Mesothelial cell of epicardium (in vitro differentiated cells): Measurements from ENCODE around the gene GATAD2B. TPM values are rescaled to one million over a fixed set of nuclear protein-coding genes. Genes with fewer than 3 reads are reported as not detected.

Experiments
- DNase-seq, 2 experiments: peaks; one replicate each; pipeline ENCODE4 v3.0.0; 2021; ENCODE audit warnings: low spot score in 2 of 2; ENCODE audit not compliant: unreplicated experiment in 2 of 2
- H3K27ac Mint-ChIP-seq: 2 replicates; pipeline ENCODE4 v1.8.0; 2021; ENCODE audit warnings: mixed read lengths
- H3K27me3 Mint-ChIP-seq: 2 replicates; pipeline ENCODE4 v1.8.0; 2021; ENCODE audit warnings: low read depth, mixed read lengths
- H3K36me3 Mint-ChIP-seq: 2 replicates; pipeline ENCODE4 v1.8.0; 2021; ENCODE audit warnings: mixed read lengths
- H3K4me1 Mint-ChIP-seq: 2 replicates; pipeline ENCODE4 v1.8.0; 2021; ENCODE audit warnings: mixed read lengths
- H3K4me3 Mint-ChIP-seq: 2 replicates; pipeline ENCODE4 v1.8.0; 2021; ENCODE audit warnings: mild to moderate bottlenecking, moderate library complexity, mixed read lengths
- H3K9me3 Mint-ChIP-seq: 2 replicates; pipeline ENCODE4 v1.8.0; 2021; ENCODE audit warnings: mixed read lengths
- total RNA-seq: library from RNA; stranded (reverse); gene quantifications from 3 replicates; pipeline ENCODE4 v1.2.1, GENCODE V29; 2021
- TF ChIP-seq, protein P1 (sequence below): fragments of 200-600 bp; sonication (generic); IDR thresholded peaks from one replicate; pipeline ENCODE4 v1.5.0; 2021; ENCODE audit warnings: antibody characterized with exemption; ENCODE audit not compliant: unreplicated experiment

GATAD2B gene
- 77.2 to 83.3 TPM (median 77.3 TPM) in 3 replicates for total RNA-seq

DNA sequence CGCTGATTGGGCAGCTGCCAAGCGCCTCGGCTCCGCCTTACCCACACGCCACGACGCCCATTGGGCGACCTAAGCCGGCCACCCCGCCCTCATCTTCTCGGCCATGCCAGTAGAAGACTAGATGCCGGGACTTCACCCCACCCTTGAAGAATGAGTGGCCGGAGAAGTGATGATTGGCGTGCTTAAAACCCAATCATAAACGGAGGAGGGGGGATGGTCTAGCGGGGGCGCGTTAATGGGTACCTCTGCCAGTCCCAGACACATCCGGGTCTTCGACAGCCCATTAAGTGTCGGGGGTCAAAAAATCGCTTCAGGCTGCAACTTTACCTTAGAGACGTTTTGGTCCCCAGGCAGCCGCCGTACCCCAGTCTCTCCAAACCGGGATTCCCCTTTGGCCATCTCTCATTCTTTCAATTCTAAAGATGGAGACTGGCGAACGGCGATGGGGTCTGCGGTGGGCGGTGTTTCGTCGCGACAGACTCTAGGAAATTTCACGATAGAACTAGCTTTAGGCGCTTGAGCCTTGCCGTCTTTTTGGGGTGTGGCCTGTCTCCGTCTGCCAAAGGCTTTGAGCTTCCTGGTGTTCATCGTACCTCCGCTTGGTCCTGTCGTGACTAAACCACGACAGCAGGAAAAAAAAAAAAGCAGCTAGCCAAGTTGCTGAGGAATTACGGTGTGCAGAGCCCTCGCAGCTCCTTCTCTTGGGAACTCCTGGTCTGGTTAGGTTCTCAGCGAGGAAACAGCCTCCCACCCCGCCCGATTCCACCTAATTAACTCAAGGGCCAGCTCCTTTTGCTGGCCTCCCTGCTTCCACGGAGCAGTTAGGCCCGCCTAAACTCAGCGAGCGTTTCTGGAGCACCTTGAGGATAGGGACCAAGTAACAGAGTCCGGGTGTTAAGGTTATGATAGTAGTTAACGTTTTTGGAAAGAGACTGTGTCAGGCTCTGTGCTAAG, at the start of gene GATAD2B:
GATAD2B (minus strand) TSS at position 1 of the 954 bp plus-strand sequence. CDS start 94,625 bp downstream, outside the sequence.
- H3K27ac Mint-ChIP-seq, result peak within 1 kb of the TSS; percentile 98
- H3K9me3 Mint-ChIP-seq, result no peaks in the 10 kb centered on the region
- DNase-seq, result peak; percentile 97
- peaks cover 38% of the 10 kb centered on the region for H3K4me1 Mint-ChIP-seq
- no peaks in the 10 kb centered on the region for H3K27me3 Mint-ChIP-seq
- no peaks in the 10 kb centered on the region for H3K36me3 Mint-ChIP-seq
- TF ChIP-seq, protein P1, sequence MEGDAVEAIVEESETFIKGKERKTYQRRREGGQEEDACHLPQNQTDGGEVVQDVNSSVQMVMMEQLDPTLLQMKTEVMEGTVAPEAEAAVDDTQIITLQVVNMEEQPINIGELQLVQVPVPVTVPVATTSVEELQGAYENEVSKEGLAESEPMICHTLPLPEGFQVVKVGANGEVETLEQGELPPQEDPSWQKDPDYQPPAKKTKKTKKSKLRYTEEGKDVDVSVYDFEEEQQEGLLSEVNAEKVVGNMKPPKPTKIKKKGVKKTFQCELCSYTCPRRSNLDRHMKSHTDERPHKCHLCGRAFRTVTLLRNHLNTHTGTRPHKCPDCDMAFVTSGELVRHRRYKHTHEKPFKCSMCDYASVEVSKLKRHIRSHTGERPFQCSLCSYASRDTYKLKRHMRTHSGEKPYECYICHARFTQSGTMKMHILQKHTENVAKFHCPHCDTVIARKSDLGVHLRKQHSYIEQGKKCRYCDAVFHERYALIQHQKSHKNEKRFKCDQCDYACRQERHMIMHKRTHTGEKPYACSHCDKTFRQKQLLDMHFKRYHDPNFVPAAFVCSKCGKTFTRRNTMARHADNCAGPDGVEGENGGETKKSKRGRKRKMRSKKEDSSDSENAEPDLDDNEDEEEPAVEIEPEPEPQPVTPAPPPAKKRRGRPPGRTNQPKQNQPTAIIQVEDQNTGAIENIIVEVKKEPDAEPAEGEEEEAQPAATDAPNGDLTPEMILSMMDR, result no peak
- peak within 1 kb of the TSS; percentile 94 for H3K4me3 Mint-ChIP-seq

DNA sequence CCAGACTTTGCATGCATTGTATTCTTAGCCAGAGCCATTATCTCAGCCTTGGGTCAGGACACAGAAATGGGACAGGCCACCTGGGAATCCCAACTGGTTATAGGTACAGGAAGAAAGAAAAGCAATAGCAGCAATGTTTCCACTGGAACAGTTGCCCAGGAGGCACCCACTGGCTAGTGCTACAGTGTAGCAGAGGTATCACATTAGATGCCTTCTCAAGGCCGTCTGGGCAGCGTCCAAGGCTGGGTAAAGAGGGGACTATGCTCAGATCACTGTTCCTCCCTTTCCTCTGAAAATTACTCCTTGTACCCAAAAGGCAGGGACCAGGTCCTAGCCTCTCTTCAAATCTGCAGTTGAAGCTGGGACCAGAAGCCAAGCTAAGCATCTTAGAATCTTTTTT, 47.6 kb upstream of the GATAD2B start:
- Mint-ChIP-seq H3K4me1 (peaks cover 30% of the 10 kb centered on the region), H3K4me3 (no peak overlapping the region), H3K27ac (no peak overlapping the region), H3K36me3 (peaks cover 6% of the 10 kb centered on the region), H3K9me3 (no peaks in the 10 kb centered on the region), H3K27me3 (no peaks in the 10 kb centered on the region)
- no peak for DNase-seq
- TF ChIP-seq, protein P1, result no peak

DNA sequence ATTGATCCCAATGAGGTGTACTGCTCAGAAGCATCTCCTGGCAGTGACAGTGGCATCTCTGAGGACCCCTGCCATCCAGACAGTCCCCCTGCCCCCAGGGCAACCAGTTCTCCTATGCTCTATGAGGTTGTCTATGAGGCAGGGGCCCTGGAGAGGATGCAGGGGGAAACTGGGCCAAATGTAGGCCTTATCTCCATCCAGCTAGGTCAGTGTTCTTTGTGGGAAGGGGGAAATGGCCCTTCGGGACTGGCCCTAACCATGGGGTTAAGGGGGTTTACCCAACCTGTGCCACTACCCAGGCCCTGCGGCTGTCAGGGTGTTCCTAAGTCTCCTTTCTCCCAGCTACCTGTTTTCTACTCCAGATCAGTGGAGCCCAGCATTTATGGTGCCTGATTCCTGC, 46.2 kb upstream of the GATAD2B start:
- peaks cover 1% of the 10 kb centered on the region for H3K36me3 Mint-ChIP-seq
- no peaks in the 10 kb centered on the region for H3K27me3 Mint-ChIP-seq
- H3K27ac Mint-ChIP-seq, result peak overlapping the region; percentile 98
- peaks cover 34% of the 10 kb centered on the region for H3K4me1 Mint-ChIP-seq
- TF ChIP-seq, protein P1, result no peak
- no peaks in the 10 kb centered on the region for H3K9me3 Mint-ChIP-seq
- peak overlapping the region; percentile 95 for H3K4me3 Mint-ChIP-seq
- DNase-seq, result no peak

DNA sequence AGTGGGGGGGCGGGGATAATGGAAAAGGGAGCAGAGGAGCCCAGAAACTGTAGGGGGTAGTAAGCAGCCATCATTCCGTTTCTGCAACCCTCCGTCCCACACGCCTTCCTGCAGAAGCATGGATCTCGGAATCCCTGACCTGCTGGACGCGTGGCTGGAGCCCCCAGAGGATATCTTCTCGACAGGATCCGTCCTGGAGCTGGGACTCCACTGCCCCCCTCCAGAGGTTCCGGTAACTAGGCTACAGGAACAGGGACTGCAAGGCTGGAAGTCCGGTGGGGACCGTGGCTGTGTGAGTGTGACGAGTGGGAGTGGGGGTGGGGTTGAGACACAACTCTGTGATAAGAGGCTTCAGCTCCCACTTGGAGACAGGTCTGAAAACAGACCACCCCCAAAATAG, 45.6 kb upstream of the GATAD2B start:
- H3K9me3 Mint-ChIP-seq, result no peaks in the 10 kb centered on the region
- H3K27me3 Mint-ChIP-seq, result no peaks in the 10 kb centered on the region
- peak overlapping the region; percentile 98 for H3K27ac Mint-ChIP-seq
- peaks cover 34% of the 10 kb centered on the region for H3K4me1 Mint-ChIP-seq
- DNase-seq, result no peak
- TF ChIP-seq, protein P1, result no peak
- H3K36me3 Mint-ChIP-seq, result no peaks in the 10 kb centered on the region
- peak overlapping the region; percentile 95 for H3K4me3 Mint-ChIP-seq

DNA sequence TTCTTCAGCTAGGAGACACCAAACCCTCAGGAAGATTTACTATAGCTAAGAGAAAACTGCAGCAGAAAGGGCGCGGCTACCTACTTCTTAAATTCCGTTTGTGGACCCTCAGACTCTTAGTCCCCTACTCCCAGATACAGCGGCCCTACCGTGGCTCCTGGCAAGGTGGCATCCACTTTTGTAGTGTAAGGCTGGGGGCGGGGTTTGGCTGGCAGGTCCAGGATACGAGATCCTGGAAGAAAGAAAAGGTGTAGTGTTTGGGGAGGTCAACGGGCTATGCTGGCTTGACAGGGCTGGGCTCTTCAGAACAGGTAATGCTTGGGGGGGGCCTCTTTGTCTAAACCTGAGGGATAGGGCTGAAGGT, 45.2 kb upstream of the GATAD2B start:
- H3K27ac Mint-ChIP-seq, result peak overlapping the region; percentile 98
- H3K36me3 Mint-ChIP-seq, result no peaks in the 10 kb centered on the region
- TF ChIP-seq, protein P1, result no peak
- peak in 1 of 2 experiments; percentile 62 for DNase-seq
- H3K4me1 Mint-ChIP-seq, result peaks cover 34% of the 10 kb centered on the region
- H3K9me3 Mint-ChIP-seq, result no peaks in the 10 kb centered on the region
- H3K4me3 Mint-ChIP-seq, result peak overlapping the region; percentile 95
- no peaks in the 10 kb centered on the region for H3K27me3 Mint-ChIP-seq
